H54 (cell line): ENCODE measurements around the gene SCN1A.
"Not testable (repeated sequence)": the region's sequence is repeated elsewhere in the genome, so short reads cannot be mapped to it uniquely, and the experiment has no call there.

Source experiments
- DNase-seq: peaks from one replicate; pipeline ENCODE4 v3.0.0; 2011; ENCODE audit warnings: low spot score, mixed read lengths; ENCODE audit not compliant: insufficient read length
- FAIRE-seq: peaks from 3 replicates; lab custom pipeline; 2011; peaks lifted over from hg19 to GRCh38; lab: Jason Lieb, UNC
- POLR2A ChIP-seq: IDR thresholded peaks from 2 replicates; pipeline ENCODE4 v1.6.1; 2011; ENCODE audit warnings: low read depth, mild to moderate bottlenecking, low read length

SCN1A gene

DNA sequence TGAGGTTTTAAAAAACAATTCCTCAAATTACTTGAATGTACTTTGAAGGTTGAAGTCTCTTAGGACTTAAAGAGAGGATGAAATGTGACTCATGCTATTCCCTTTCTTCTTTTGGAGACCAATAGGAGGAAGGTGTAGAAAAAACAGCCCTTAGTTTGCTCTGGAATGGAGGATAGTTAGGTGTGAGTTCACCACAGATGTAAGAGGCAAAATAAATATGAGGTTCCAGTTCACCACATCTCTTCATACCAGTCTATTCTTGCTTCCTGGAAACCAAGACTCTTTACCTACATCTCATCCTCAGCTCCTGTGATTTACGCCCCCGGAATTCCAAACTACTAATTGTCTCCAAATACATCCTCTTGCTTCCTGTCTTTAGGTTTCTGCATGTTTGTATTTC, 96.8 kb downstream of the SCN1A start:
- DNase-seq (no peak), FAIRE-seq (no peak)
- no peak for TF ChIP-seq POLR2A

DNA sequence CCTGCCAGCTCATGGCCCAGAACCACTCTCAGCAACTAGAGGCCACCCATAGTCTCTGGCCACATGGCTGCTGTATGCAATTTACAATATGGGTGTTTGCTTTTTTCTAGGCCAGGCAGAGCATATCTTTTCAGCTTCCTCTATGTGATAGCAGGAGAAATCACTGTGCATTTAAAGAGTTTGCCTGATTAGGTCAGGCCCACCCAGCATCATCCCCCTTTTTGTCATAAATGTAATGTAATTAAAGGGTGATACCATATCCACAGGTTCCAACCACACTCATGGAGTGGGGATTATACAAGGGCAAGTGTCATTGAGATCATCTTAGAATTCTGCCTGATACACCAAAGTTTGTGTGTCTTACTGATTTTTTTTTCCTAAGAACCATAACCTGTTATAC, 102.5 kb downstream of the SCN1A start:
- TF ChIP-seq POLR2A, result no peak
- no peak for FAIRE-seq
- DNase-seq, result no peak

DNA sequence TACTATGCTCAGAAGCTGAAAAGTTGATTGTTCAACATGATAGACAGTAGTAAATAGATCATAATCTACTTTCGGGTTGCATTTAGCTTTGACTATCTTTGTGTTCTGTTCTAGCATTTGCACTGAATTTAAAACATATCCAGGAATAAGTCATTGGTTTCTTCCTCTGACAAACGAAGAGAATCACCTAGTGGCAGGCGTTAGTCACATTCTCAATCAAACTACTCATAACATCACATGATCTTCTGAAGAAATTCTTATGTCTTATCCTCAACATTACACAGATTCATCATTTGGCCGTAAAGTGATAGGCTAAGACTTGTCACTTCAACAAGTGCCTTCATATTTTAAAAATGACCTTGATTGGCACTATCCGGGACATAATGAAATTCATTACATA, 110.6 kb downstream of the SCN1A start:
- FAIRE-seq (peak; percentile 55), DNase-seq (no peak)
- TF ChIP-seq POLR2A, result no peak

DNA sequence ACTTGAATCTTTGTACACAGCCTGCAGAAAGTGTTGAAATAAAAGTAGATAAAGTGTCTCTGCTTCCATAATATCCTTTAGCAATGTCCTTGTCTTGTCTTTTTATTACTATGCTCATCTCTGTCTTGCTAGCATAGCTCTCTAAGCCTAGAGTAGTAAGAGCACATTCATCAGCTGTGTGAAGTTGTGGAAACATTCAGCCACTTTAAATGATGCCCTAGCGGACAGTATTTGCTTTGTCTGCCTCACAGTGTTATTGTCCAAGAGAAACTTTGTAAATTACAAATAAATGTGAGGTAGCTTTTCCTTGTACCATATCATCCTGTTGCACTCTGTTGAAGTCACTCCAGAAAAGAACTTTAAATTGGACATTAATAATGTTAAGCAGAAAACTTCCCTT, 113.9 kb downstream of the SCN1A start:
- no peak for DNase-seq
- TF ChIP-seq POLR2A, result no peak
- no peak for FAIRE-seq

DNA sequence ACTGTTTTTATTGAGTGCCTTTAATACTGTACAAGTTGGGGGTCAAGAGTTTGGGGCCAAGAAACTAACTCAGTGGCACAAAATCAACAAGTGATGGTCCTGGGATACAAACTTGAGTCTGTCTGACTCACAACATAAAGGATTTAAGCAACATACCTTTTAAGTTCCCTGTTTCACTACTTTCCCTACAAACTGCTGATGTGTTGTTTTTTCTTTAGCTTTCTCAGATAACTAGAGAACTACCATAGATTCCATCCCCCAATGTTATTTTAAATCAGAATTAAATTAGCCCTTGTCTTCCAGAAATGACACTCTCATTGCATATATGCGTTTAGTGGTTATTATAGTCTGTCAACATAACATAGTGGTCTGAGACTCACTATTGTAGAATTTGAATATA, 116.2 kb downstream of the SCN1A start:
- no peak for DNase-seq
- TF ChIP-seq POLR2A, result no peak
- FAIRE-seq, result no peak

DNA sequence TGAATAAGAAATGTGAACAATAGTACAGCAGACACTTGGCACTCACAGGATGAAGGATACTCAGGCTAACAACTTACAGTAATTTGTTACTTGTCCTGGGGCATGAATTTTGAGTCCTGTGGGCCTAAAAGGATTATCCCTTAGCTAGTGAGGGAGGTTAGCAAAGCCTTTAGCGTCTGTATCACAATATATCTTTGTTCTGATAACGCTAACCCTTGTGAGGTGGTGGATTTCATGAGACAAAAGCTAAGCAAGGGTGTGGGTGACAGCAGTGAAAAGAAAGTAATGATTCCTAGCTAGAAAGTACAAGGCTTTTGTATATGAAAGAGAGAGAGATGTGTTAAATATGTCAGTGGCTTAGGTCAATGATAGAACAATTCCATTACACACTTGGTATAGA, 127.4 kb downstream of the SCN1A start:
- FAIRE-seq, result no peak
- TF ChIP-seq POLR2A, result no peak
- no peak for DNase-seq

DNA sequence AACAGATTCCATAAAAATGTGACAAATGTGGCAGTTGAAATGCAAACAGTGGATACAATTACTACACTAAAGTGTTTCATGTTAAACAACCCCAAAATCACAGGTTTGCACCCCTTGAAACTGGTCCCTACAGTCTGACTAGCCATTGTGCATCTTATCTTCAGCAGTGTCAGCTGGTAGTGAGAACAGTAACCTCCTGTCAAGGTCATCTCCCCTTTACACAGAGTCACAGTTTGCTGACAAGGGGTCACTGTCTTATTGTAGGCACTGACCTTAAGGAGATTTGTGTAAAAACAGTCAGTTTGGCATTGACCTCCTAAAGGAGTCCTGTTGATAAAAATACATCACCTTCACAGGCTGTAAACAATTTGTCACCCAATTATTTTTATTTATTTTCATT, 137.0 kb downstream of the SCN1A start:
- no peak for FAIRE-seq
- TF ChIP-seq POLR2A, result no peak

DNA sequence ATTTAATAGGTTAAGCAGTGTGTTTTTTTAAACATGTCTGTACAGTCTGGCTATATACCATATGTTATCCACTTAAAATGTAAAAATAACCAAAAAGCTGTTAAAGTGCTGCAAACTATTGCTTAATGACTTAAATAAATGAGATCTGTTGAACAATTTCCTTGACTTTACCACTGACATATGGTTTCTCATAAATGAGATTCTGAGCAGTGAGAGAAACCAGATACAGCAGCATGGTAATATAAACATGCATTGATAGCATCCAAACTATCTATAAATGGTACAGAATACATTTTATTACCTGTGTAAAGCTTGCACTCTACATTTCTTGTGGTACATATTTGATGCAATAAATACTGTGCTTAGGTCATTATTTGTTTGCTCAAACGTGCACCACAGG, 138.0 kb downstream of the SCN1A start:
- DNase-seq (no peak), FAIRE-seq (no peak)
- no peak for TF ChIP-seq POLR2A

More for the DNA sequence above, 137.0 kb downstream of the SCN1A start:
- no peak for DNase-seq

DNA sequence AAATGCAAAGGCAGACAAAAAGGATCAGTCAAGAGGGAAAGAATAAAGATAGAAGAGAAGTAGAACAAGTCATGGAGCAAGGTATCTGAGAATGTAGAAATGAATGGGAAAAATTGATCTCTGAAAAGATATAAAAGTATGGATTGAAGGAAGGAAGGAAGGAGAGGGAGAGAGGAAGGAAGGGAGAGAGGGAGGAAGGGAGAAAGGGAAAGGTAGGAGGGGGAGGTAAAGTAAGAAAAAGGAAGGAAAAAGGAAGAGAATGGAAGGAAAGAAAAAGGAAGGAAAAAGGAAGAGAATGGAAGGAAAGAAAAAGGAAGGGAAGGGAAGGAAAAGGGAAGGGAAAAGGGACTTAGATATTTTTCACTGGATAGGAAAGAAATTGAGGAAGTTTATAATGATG, 142.7 kb downstream of the SCN1A start:
- no peak for FAIRE-seq
- no peak for DNase-seq
- no peak for TF ChIP-seq POLR2A

DNA sequence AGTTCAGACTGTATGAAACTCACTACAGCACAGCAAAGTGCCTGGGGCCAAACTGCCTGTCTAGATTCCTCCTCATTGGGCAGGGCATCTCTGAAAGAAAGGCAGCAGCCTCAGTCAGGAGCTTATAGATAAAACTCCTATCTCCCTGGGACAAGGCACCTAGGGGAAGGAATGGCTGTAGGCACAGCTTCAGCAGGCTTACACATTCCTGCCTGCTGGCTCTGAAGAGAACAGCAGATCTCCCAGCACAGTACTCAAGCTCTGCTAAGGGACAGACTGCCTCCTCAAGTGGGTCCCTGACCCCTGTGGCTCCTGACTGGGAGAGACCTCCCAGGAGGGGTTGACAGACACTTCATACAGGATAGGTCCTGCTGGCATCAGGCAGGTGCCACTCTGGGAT, 155.7 kb downstream of the SCN1A start:
- not testable (repeated sequence) for DNase-seq, FAIRE-seq

DNA sequence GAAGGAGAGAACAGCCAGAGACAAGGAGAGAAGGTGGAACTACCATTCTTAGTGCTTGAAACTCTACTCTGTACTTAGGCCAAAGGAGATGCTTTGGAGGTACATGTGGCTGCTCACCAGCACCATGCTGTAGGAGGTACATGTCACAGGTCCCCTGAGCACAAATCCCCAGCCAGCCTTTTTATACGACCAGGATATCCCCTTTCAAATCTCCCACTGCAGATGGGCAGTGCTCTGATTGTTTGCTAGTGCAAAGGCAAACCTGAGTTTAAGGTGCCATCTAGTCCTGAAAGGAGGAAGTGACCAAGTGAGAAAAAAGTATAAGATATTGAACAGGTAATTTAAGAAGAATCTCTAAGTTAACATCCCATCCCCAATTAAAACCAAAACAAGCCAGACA, 157.2 kb downstream of the SCN1A start:
- TF ChIP-seq POLR2A, result no peak
- DNase-seq, result no peak
- FAIRE-seq, result no peak

DNA sequence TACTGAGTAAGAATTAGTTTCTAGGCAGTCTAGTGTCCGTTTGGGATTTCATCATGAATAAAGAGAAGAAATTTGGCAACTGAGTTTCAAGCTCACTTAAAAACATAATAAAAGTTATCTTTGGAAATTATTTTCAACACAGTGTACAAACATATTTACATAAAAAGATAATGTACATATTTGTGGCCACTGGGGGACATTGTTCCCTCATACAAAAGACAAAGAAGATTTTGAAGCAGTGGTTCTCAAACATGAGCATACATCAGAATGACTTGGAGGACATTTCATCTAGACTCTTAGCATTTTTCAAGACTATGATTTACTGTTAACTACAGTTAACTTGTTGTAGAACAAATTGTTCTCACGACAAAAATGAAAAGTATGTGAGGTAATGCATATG, 158.6 kb downstream of the SCN1A start:
- no peak for DNase-seq

DNA sequence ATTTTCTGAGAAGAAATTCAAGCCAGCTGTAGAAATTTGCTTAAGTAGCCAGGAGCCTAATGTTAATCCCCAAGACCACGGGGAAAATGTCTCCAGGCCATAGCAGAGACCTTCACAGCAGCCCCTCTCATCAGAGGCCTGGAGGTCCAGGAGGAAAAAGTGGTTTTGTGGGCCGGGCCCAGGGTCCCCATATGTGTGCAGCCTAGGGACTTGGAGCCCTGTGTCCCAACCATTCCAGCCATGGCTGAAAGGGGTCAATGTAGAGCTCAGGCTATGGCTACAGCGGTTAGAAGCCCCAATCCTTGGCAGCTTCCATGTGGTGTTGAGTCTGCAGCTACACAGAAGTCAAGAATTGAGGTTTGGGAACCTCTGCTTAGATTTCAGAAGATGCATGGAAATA, 160.1 kb downstream of the SCN1A start:
- DNase-seq (no peak), FAIRE-seq (no peak)
- no peak for TF ChIP-seq POLR2A

More for the DNA sequence above, 158.6 kb downstream of the SCN1A start:
- FAIRE-seq, result no peak
- no peak for TF ChIP-seq POLR2A

DNA sequence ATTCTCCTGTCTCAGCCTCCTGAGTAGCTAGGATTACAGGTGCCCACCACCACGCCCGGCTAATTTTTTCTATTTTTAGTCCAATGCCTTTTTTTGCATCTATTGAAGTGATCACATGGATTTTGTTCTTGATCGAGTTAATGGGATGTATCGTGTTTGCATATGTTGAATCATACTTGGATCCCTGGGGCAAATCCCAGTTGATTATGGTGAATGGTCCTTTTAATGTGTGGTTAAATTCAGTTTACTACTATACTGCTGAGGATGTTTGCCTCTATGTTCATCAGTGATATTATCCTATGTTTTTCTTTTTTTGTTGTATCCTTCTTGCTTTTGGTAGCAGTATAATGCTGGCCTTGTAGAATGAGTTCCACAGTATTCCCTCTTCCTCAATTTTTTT, 166.0 kb downstream of the SCN1A start:
- no peak for FAIRE-seq
- no peak for TF ChIP-seq POLR2A
- no peak for DNase-seq

DNA sequence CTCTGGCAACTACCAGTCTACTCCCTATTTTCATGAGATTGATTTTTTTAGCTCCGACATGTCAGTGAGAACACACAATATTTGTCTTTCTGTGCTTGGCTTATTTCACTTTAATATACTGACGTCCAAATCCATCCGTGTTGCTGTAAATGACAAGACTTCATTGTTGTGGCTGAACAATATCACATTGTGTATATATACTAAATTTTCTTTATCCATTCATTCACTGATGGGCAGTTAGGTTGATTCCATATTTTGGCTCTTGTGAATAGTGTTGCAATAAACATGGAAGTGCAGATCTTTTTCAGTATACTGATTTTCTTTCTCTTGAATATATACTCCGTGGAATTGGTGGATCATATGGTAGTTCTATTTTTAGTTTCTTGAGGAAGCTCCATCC, 168.4 kb downstream of the SCN1A start:
- DNase-seq (no peak), FAIRE-seq (no peak)
- no peak for TF ChIP-seq POLR2A

DNA sequence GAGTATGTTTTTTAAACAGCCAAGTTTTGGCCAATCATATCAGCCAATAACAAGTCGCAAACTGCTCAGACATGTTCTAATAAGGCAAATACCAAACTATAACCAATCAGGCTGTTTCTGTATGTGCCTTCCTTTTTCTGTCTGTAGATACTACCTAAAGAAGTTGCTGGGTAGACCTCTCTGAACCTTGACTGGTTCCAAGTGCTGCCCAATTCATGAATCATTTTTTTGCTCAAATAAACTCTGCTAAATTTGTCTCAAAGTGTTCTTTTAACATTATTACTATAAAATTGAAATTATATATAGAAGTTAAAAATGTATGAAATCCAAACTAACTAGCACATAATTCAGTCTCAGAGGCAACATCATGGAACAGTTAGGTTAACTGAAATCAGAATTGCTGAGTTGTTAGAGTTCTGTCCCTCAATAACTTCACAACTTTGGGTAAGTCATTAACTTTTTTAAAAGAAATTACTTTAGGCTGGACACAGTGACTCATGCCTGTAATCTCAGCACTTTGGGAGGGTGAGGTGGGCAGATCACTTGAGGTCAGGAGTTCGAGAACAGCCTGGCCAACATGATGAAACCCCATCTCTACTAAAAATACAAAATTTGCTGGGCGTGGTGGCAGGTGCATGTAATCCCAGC, 169.4 kb downstream of the SCN1A start:
- DNase-seq (no peak), FAIRE-seq (no peak)
- TF ChIP-seq POLR2A, result no peak
